ENCODE measurements around the gene WASF3.

Gene WASF3

DNA sequence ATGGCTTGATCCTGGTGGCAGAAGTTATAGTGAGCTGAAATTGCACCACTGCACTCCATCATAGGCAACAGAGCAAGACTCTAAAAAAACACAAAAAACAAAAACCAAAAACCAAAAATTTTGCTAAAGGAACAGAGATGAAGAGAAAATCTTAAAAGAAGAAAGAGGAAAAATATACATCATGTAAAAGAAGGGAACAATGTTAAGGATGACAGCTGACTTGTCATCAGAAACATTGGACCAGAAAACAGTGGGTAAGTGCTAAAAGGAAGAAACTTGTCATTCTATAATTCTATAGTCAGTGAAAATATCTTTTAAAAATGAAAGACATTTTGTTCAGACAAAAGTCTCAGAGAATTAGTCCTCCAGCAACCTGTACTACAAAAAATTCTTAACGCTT is 93.8 kb downstream of the WASF3 start:
- no peak for DNase-seq

DNA sequence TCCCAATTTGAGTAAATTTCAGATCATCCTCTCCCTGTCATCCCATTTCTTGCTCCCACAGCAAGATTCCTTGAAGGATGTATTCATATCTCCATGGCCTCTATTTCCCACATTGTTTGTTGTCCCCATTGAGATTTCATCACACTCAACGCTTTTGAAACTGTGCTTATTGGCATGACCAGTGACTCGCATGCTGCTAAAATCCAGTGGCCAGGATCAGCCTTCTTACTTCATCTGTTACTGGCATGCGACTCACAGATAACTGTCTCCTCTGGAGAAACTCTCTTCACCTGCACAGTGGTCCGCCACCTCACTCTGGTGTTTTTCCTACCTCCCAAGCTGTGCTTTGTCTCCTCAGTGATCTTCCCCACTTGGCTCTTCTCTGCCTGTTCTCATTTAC is 95.8 kb downstream of the WASF3 start:
- DNase-seq: no peak

DNA sequence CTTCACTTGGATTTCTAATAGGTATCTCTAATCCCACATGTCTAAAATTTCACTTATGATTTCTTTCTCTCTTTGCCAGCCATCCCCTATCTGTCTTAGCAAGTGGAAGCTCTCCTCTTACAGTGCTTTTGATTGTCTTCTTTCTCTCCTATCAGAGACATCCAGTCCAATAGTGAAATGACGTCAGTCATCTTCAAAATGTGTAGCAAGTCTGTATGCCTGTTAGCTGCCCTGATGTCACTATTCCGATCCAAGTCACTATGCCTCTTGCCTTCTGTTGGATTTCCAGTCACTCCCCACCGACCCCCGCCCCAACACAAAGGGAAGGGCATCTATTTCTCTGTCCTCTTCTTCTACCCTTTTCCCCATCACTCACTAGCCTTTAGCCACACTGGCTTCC is 96.4 kb downstream of the WASF3 start:
- DNase-seq: no peak

- peak; percentile 17 for DNase-seq
These were observed 99.4 kb downstream of the WASF3 start for GRCh38 chr13:26656919-26657318.

GRCh38 chr13:26658448-26659385 is 101.2 kb downstream of the WASF3 start:
- DNase-seq: peak; percentile 8

DNA sequence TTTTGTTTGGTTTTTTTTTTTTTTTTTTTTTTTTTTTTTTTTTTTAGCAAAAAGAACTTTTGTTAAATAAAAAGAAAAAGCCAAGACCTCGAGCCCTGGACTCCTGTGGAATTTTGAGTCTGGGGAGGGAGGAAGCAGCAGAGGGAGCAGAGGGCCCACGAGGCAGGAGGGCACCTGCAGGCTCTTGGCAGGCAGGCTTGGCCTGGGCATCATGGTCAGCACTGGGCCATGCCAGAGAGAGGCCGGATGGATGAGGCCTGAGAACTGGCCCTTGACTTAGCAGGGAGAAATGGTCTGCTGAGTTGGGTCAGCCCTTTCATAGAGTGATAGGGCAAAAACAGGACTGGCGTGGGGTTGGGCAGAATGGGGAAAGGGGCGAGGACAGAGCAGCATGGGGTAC is 102.7 kb downstream of the WASF3 start:
- no peak for DNase-seq

DNA sequence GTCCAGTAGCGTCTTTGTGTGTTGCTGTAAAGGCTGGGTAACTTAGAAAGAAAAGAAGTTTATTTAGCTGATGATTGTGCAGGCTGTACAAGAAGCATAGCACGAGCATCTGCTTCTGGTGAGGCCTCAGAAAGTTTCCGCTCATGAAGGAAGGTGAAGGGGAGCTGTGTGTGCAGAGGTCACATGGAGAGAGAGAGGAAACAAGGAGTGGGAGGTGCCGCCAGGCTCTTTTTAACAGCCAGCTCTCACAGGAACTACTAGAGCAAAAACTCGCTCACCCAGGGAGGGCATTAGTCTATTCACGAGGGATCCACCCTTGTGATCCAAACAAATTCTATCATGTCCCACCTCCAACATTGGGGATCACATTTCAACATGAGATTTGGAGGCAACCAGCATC is 103.3 kb downstream of the WASF3 start:
- no peak for DNase-seq

GRCh38 chr13:26663791-26664190 is 106.3 kb downstream of the WASF3 start:
- DNase-seq: no peak

DNA sequence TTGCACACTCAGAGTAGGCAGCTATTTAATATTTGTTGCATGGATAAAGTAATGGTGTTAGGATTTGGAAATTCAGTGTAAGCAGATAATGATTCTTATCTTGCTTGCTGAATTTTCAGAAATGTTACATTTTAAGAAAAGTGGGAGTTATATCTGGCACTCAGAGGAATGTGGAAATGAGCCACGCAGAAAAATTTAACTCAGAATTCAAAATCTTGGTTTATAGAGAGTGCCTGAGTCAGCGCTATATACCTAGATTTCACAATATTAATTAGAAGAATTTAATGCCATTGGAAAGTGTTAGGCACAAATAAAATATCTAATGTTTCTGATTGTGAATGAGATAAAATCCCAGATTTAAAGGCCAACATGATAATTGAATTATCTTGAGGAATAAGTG is 106.8 kb downstream of the WASF3 start:
- DNase-seq: no peak

- no peak for DNase-seq
These were observed 107.4 kb downstream of the WASF3 start for GRCh38 chr13:26664876-26665275.

GRCh38 chr13:26668357-26669146 is 111.1 kb downstream of the WASF3 start:
- DNase-seq: no peak

GRCh38 chr13:26673890-26674289 is 116.4 kb downstream of the WASF3 start:
- DNase-seq: no peak

- peak; percentile 22 for DNase-seq
These were observed 119.7 kb downstream of the WASF3 start for GRCh38 chr13:26677156-26677555.

DNA sequence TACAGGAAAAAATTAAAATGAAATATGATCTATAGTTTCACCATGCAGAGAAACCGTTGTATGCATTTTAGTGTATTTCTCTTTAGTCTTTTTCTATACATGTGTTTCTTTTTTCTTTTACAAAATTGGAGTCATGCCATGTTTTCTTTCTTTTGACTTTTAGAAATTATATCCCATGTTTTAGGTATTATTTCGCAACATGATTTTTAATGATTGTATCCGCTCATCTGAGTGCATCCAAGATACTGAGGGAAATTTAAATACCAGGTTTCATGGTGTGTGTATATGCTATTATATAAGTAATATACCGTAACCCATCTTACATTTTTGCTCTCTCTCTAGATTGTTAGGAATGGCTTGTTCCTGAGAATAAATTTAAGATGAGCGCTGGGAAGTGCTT is 120.8 kb downstream of the WASF3 start:
- DNase-seq: no peak

- no peak for DNase-seq
These were observed 121.3 kb downstream of the WASF3 start for GRCh38 chr13:26678796-26679195.

GRCh38 chr13:26679411-26680122 is 122.1 kb downstream of the WASF3 start:
- no peak for DNase-seq

DNA sequence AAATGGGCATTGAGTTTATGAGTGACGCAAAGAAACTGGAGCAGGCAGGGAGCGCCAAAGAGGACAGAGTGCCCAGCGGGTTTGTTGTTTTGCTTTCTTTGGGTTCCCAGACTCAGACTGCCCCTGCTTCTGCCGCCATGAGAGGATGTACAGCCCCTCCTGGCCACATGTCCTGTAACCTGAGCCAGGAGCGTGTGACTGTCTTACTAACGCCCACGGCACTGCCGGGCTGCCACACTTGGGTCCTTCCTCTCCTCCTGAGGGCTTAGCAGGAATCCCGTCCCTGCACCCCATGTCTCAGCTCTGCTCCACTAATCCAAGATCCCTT is 122.6 kb downstream of the WASF3 start:
- no peak for DNase-seq

DNA sequence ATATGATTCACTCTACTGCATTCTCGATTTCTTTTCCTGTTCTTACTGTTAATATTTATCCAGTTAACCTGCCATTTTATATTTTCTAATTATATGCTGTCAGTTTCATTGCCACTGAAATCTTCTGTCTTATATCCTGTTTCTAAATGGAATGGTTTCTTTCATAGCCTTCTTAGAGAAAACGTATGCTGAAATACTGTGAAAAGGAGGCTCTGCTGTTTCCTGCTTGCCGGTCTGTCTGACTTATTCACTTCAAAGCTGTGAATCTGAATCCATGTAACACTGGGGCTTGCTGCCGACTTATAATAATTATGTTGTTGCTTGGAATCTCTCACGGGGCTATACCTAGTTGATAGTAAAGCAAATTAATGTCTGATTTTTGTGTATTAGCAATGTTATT is 123.1 kb downstream of the WASF3 start:
- DNase-seq: no peak

GRCh38 chr13:26681036-26681435 is 123.6 kb downstream of the WASF3 start:
- no peak for DNase-seq

DNA sequence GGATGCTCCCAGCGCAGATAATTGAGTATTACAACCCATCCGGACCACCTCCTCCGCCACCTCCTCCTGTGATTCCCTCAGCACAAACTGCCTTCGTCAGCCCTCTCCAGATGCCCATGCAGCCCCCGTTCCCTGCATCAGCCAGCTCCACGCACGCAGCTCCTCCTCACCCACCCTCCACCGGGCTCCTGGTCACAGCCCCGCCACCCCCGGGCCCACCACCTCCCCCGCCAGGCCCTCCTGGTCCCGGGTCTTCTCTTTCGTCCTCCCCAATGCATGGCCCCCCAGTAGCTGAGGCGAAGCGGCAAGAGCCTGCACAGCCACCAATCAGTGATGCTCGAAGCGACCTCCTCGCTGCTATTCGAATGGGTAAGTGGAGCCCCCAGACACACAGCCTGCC is 125.1 kb downstream of the WASF3 start:
- no peak for DNase-seq

DNA sequence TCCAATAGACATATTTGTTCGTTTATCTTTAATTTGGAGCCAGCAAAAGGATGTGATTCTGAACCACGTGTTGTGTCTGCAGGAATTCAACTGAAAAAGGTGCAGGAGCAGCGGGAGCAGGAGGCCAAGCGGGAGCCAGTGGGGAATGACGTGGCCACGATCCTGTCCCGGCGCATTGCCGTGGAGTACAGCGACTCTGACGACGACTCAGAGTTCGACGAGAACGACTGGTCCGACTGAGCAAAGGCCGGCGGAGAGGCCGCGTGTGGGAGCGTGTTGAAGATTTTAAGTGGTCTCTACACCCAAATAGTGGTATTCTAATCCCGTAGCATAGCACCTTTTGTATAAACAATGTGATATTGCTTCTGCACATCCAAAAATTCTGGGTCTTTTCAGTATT is 128.1 kb downstream of the WASF3 start:
- no peak for DNase-seq

DNA sequence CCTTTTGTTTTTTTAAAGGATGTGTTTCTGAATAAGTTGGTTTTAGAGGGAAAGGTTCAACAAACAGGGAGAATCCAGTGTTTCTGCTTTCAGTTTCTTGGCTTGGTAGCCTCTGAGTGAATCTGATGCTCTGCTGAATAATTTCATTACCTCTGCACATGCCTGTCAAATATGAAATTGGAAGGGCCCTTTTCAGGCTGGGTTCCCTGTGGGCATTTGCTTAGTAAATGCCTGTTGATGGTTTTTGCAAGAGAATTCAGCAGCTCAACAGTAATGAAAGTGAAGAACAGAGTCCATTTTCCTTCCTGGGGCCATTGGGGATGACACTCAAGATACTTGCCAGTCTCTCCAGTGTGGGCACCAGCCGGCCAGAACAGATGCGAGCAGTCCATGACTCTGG is 128.8 kb downstream of the WASF3 start:
- DNase-seq: no peak

DNA sequence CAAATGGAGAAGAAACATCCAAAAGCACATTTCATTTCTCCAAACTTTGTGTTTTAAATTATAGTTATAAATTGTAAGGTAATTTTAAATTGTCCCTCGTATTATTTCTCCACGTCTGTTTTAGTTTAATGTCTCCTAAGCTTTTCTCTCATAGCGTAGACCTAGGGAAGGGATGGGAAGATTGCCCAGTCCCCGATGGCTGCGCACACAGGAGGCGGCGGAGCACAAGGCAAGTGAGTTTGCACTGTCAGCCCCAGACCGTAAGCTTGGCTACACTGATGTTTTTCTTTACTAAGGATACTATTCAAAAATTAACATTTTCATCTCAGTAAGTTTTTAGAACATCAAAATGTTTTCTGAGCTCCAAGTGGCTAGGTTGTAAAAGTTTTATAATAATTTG is 130.8 kb downstream of the WASF3 start:
- DNase-seq: no peak

- no peak for DNase-seq
These were observed 131.5 kb downstream of the WASF3 start for GRCh38 chr13:26688980-26689379.

Data from hematopoietic multipotent progenitor cell treated with erythropoietin and hydrocortisone succinate and interleukin-3 and kit ligand, for 6 days (in vitro differentiated cells).